Liver (tissue), 9 donors: ENCODE results near the gene ACOT7. TPM values are rescaled to one million over a fixed set of nuclear protein-coding genes. Genes with fewer than 3 reads are reported as not detected.

Experiments used
- DNase-seq: peaks from one replicate; pipeline ENCODE4 v3.0.0-alpha.2; 2017; ENCODE audit warnings: low spot score
- H3K27ac ChIP-seq, 2 donors: one replicate each; pipeline ENCODE4 v1.7.0; 2013; ENCODE audit warnings: inconsistent platforms in 2 of 2, low read length in 2 of 2, control low read depth in 1 of 2, low read depth in 1 of 2, mild to moderate bottlenecking in 1 of 2
- H3K27me3 ChIP-seq, 4 donors: one replicate each; pipeline versions ENCODE4 v1.6.1 to v1.7.0; 2013; ENCODE audit warnings: low read length in 3 of 4, inconsistent platforms in 1 of 4, mild to moderate bottlenecking in 1 of 4, moderate library complexity in 1 of 4; ENCODE audit not compliant: control insufficient read depth in 4 of 4, insufficient read depth in 4 of 4
- H3K36me3 ChIP-seq, 4 donors: one replicate each; pipeline versions ENCODE4 v1.6.1 to v1.7.0; 2013; ENCODE audit warnings: low read length in 3 of 4, mild to moderate bottlenecking in 3 of 4, low read depth in 1 of 4, moderate library complexity in 1 of 4; ENCODE audit not compliant: control insufficient read depth in 4 of 4, insufficient read depth in 3 of 4
- H3K4me1 ChIP-seq, 4 donors: one replicate each; pipeline versions ENCODE4 v1.6.1 to v1.7.0; 2013; ENCODE audit warnings: low read length in 3 of 4, mild to moderate bottlenecking in 3 of 4, moderate library complexity in 1 of 4; ENCODE audit not compliant: control insufficient read depth in 4 of 4, insufficient read depth in 4 of 4
- H3K4me3 ChIP-seq, 3 donors: one replicate each; pipeline versions ENCODE4 v1.6.1 to v1.7.0; 2013; ENCODE audit warnings: low read length in 3 of 3, control low read depth in 1 of 3, low read depth in 1 of 3, mild to moderate bottlenecking in 1 of 3
- H3K9ac ChIP-seq, 2 donors: one replicate each; pipeline ENCODE4 v1.7.0; 2013; ENCODE audit warnings: low read length in 2 of 2, mild to moderate bottlenecking in 2 of 2, moderate library complexity in 2 of 2, control low read depth in 1 of 2, low read depth in 1 of 2
- H3K9me3 ChIP-seq, 4 donors: one replicate each; pipeline versions ENCODE4 v1.6.1 to v1.7.0; 2013; ENCODE audit warnings: low read length in 3 of 4; ENCODE audit not compliant: control insufficient read depth in 4 of 4
- ATF3 ChIP-seq: IDR thresholded peaks from 2 replicates; pipeline ENCODE4 v1.6.1; 2016; ENCODE audit warnings: antibody characterized with exemption
- EGR1 ChIP-seq, 2 donors: IDR thresholded peaks; 2 replicates each; pipeline ENCODE4 v1.6.1; 2016 to 2018; ENCODE audit warnings: antibody characterized with exemption in 2 of 2, low read depth in 2 of 2
- FOXA1 ChIP-seq: IDR thresholded peaks from 2 replicates; pipeline ENCODE4 v1.6.1; 2016; ENCODE audit warnings: antibody characterized with exemption
- FOXA2 ChIP-seq: IDR thresholded peaks from 2 replicates; pipeline ENCODE4 v1.6.1; 2016; ENCODE audit warnings: antibody characterized with exemption
- GABPA ChIP-seq, 2 donors: IDR thresholded peaks in 1 of 2; conservative IDR thresholded peaks in 1 of 2; 2 replicates each; pipeline ENCODE4 v1.6.1; 2016; ENCODE audit warnings: antibody characterized with exemption in 2 of 2, mild to moderate bottlenecking in 1 of 2, moderate library complexity in 1 of 2
- HNF4A ChIP-seq, 2 donors: conservative IDR thresholded peaks; 2 replicates each; pipeline ENCODE4 v1.6.1; 2016; ENCODE audit warnings: antibody characterized with exemption in 2 of 2, mild to moderate bottlenecking in 2 of 2
- HNF4G ChIP-seq: IDR thresholded peaks from 2 replicates; pipeline ENCODE4 v1.6.1; 2016; ENCODE audit warnings: antibody characterized with exemption
- JUND ChIP-seq, 2 donors: IDR thresholded peaks; 2 replicates each; pipeline ENCODE4 v1.6.1; 2016; ENCODE audit warnings: antibody characterized with exemption in 2 of 2
- MAX ChIP-seq: IDR thresholded peaks from 2 replicates; pipeline ENCODE4 v1.6.1; 2016; ENCODE audit warnings: antibody characterized with exemption
- NR2F2 ChIP-seq: IDR thresholded peaks from 2 replicates; pipeline ENCODE4 v1.6.1; 2016; ENCODE audit warnings: antibody characterized with exemption
- RAD21 ChIP-seq, 2 donors: IDR thresholded peaks; 2 replicates each; pipeline ENCODE4 v1.6.1; 2016; ENCODE audit warnings: antibody characterized with exemption in 2 of 2, mild to moderate bottlenecking in 2 of 2
- REST ChIP-seq: IDR thresholded peaks from 2 replicates; pipeline ENCODE4 v1.6.1; 2016; ENCODE audit warnings: antibody characterized with exemption, mild to moderate bottlenecking
- RXRA ChIP-seq, 2 donors: IDR thresholded peaks; 2 replicates each; pipeline ENCODE4 v1.6.1; 2017 to 2018; ENCODE audit warnings: antibody characterized with exemption in 2 of 2, mild to moderate bottlenecking in 1 of 2
- SP1 ChIP-seq: IDR thresholded peaks from 2 replicates; pipeline ENCODE4 v1.6.1; 2018; ENCODE audit warnings: antibody characterized with exemption, mild to moderate bottlenecking
- TAF1 ChIP-seq: conservative IDR thresholded peaks from 2 replicates; pipeline ENCODE4 v1.6.1; 2016; ENCODE audit warnings: antibody characterized with exemption, mild to moderate bottlenecking
- YY1 ChIP-seq: IDR thresholded peaks from 2 replicates; pipeline ENCODE4 v1.6.1; 2016; ENCODE audit warnings: antibody characterized with exemption, mild to moderate bottlenecking
- WGBS: extraction: QIAGEN DNeasy Blood & Tissue Kit; methylation state at CpG from one replicate; pipeline ENCODE4 v1.1.7; 2013; 5-methylcytosine and 5-hydroxymethylcytosine counted together
- polyA plus RNA-seq, 2 donors: library from polyadenylated mRNA; stranded (reverse) in 1 of 2; unstranded in 1 of 2; fragments of 200-250 nt in 1 of 2; fragments of >200 nt in 1 of 2; fragmentation: Nextera tagmentation in 1 of 2; extraction: Ambion mirVana in 1 of 2; gene quantifications; one replicate each; pipeline versions ENCODE4 v1.2.1 to v1.2.3, GENCODE V29; 2013 to 2015
- total RNA-seq, 2 donors: library from RNA; depleted of rRNA; stranded (reverse); fragments of >200 nt; gene quantifications; one replicate each; pipeline ENCODE4 v1.2.3, GENCODE V29; 2014
- TF ChIP-seq, protein P1 (sequence below): IDR thresholded peaks from 2 replicates; pipeline ENCODE4 v1.6.1; 2016; ENCODE audit warnings: antibody characterized with exemption
- TF ChIP-seq, protein P2 (sequence below): fragments of 150-350 bp; IDR thresholded peaks from 2 replicates; pipeline ENCODE4 v1.5.1; 2017; ENCODE audit warnings: improper control_type of control experiment, low read depth, low read length; ENCODE audit not compliant: missing input control
- donor health status: healthy.
- donor health status: healthy.
- donor health status: healthy.
- donor health status: healthy.
- donor health status: healthy.

Gene ACOT7
- total and polyA plus RNA-seq, 4 donors, result 8.7 to 14.4 (median 10.4) TPM

GRCh38 chr1:6425658-6426057 lies 32.1 kb upstream of the ACOT7 start:
- Histone ChIP-seq H3K4me1 (peaks cover 0 to 17% (median 4%) of the 10 kb centered on the region in 4 donors), H3K9me3 (no peaks in the 10 kb centered on the region), H3K36me3 (no peaks in the 10 kb centered on the region), H3K4me3 (no peak overlapping the region), H3K9ac (no peak overlapping the region), H3K27me3 (peaks cover 0 to 9% (median 3%) of the 10 kb centered on the region in 4 donors), H3K27ac (no peak overlapping the region)
- WGBS, result 73% methylated on average over 6 of the region's 6 CpGs
- peak; percentile 37 for DNase-seq
- no peak for TF ChIP-seq SP1
- TF ChIP-seq, protein P1, sequence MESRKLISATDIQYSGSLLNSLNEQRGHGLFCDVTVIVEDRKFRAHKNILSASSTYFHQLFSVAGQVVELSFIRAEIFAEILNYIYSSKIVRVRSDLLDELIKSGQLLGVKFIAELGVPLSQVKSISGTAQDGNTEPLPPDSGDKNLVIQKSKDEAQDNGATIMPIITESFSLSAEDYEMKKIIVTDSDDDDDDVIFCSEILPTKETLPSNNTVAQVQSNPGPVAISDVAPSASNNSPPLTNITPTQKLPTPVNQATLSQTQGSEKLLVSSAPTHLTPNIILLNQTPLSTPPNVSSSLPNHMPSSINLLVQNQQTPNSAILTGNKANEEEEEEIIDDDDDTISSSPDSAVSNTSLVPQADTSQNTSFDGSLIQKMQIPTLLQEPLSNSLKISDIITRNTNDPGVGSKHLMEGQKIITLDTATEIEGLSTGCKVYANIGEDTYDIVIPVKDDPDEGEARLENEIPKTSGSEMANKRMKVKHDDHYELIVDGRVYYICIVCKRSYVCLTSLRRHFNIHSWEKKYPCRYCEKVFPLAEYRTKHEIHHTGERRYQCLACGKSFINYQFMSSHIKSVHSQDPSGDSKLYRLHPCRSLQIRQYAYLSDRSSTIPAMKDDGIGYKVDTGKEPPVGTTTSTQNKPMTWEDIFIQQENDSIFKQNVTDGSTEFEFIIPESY, result no peak
- TF ChIP-seq HNF4A (conservative IDR thresholded peaks at IDR 0.05), result no peak
- TF ChIP-seq JUND (IDR thresholded peaks at IDR 0.05), result no peak
- TF ChIP-seq EGR1 (IDR thresholded peaks at IDR 0.05; ENCODE audit: low read depth in 2 of 2), result no peak
- TF ChIP-seq NR2F2, result no peak
- TF ChIP-seq FOXA2, result no peak
- no peak for TF ChIP-seq ATF3

- peaks cover 3 to 23% (median 9%) of the 10 kb centered on the region in 4 donors for H3K4me1 ChIP-seq
- H3K36me3 ChIP-seq, result no peaks in the 10 kb centered on the region
- 8% methylated on average over 99 of the region's 99 CpGs for WGBS
- H3K27ac ChIP-seq, result no peak within 1 kb of the TSS
- H3K9ac ChIP-seq, result no peak within 1 kb of the TSS
- no peaks in the 10 kb centered on the region for H3K9me3 ChIP-seq
- peaks cover 2 to 9% (median 3%) of the 10 kb centered on the region in 4 donors for H3K27me3 ChIP-seq
- H3K4me3 ChIP-seq, result peak within 1 kb of the TSS in 1 of 3 donors; percentile 15
- TF ChIP-seq YY1 (no peak), FOXA1 (no peak), REST (no peak), RAD21 (IDR thresholded peaks at IDR 0.05) (no peak), NR2F2 (no peak), TAF1 (no peak), HNF4G (no peak), FOXA2 (no peak), HNF4A (conservative IDR thresholded peaks at IDR 0.05) (no peak), EGR1 (IDR thresholded peaks at IDR 0.05; ENCODE audit: low read depth in 2 of 2) (no peak), JUND (IDR thresholded peaks at IDR 0.05) (no peak), SP1 (no peak), MAX (no peak), RXRA (IDR thresholded peaks at IDR 0.05) (no peak), GABPA (IDR thresholded peaks at IDR 0.05 in 1 of 2, conservative IDR thresholded peaks at IDR 0.05 in 1 of 2) (no peak), ATF3 (no peak)
- TF ChIP-seq, protein P2, sequence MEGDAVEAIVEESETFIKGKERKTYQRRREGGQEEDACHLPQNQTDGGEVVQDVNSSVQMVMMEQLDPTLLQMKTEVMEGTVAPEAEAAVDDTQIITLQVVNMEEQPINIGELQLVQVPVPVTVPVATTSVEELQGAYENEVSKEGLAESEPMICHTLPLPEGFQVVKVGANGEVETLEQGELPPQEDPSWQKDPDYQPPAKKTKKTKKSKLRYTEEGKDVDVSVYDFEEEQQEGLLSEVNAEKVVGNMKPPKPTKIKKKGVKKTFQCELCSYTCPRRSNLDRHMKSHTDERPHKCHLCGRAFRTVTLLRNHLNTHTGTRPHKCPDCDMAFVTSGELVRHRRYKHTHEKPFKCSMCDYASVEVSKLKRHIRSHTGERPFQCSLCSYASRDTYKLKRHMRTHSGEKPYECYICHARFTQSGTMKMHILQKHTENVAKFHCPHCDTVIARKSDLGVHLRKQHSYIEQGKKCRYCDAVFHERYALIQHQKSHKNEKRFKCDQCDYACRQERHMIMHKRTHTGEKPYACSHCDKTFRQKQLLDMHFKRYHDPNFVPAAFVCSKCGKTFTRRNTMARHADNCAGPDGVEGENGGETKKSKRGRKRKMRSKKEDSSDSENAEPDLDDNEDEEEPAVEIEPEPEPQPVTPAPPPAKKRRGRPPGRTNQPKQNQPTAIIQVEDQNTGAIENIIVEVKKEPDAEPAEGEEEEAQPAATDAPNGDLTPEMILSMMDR, result no peak
- TF ChIP-seq, protein P1, result no peak
- no peak for DNase-seq
Observed at GRCh38 chr1:6424619-6425593, 31.3 kb upstream of the ACOT7 start, which contains the start of gene ESPN. Gene ESPN, plus strand, starts transcription at chr1:6424776. Its CDS starts 180 bp downstream, at chr1:6424956.
